ENCODE data around the gene SDR42E1. TPM values are rescaled to one million over a fixed set of nuclear protein-coding genes. Genes with fewer than 3 reads are reported as not detected.

The SDR42E1 gene
- total and polyA plus RNA-seq, 4 donors = 1.9 to 6.5 (median 3.3) TPM

DNA sequence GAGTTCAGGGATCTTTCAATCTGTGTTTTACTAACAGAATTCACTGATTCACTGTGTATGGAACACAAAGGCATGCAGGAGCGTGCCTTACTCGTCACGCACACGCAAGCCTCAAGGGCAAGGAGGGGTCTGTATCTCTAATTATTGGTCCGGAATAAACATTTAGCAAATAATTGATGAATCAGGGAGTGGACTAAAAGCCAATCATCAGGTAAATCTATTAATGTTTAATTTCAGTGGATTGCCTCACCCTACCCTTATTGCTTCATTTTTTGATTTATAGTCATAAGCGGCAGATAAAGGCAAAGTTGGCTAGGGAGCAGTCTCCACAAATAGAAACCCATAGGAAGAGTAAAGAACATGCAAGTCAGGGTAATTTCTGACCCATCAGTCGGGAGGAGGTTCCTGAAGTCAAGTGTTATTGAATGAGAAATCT is 16.4 kb upstream of the SDR42E1 start:
- no peaks in the 10 kb centered on the region for H3K27me3 ChIP-seq (ENCODE audit: control insufficient read depth in 4 of 4, insufficient read depth in 4 of 4, low read length in 3 of 4)

More for the DNA sequence above, 16.4 kb upstream of the SDR42E1 start:
- H3K4me3 ChIP-seq (ENCODE audit: low read depth in 1 of 3, low read length in 3 of 3) = no peak overlapping the region
- WGBS = 31% methylated on average over 7 of the region's 7 CpGs
- peaks cover 3 to 27% (median 18%) of the 10 kb centered on the region in 4 donors for H3K4me1 ChIP-seq (ENCODE audit: control insufficient read depth in 4 of 4, insufficient read depth in 4 of 4, low read length in 3 of 4)
- no peaks in the 10 kb centered on the region for H3K9me3 ChIP-seq (ENCODE audit: control insufficient read depth in 4 of 4, low read length in 3 of 4)
- DNase-seq (ENCODE audit: low spot score) = no peak
- H3K9ac ChIP-seq (ENCODE audit: low read depth in 1 of 2, low read length in 2 of 2) = no peak overlapping the region
- H3K36me3 ChIP-seq (ENCODE audit: control insufficient read depth in 4 of 4, insufficient read depth in 3 of 4, low read depth in 1 of 4, low read length in 3 of 4) = no peaks in the 10 kb centered on the region
- peak overlapping the region in 1 of 2 donors; percentile 28 for H3K27ac ChIP-seq (ENCODE audit: low read depth in 1 of 2, low read length in 2 of 2)
- TF ChIP-seq FOXA2 (IDR thresholded peaks at IDR 0.05) (peak; percentile 38), HNF4A (conservative IDR thresholded peaks at IDR 0.05) (peak; percentile 42 to 73), TAF1 (conservative IDR thresholded peaks at IDR 0.05) (no peak), YY1 (IDR thresholded peaks at IDR 0.05) (peak; percentile 59), SP1 (IDR thresholded peaks at IDR 0.05) (peak; percentile 73), GABPA (IDR thresholded peaks at IDR 0.05 in 1 of 2, conservative IDR thresholded peaks at IDR 0.05 in 1 of 2) (peak in 1 of 2 donors; percentile 17), JUND (IDR thresholded peaks at IDR 0.05) (peak; percentile 49 to 74), FOXA1 (IDR thresholded peaks at IDR 0.05) (no peak), HNF4G (IDR thresholded peaks at IDR 0.05) (no peak), RXRA (IDR thresholded peaks at IDR 0.05) (peak in 1 of 2 donors; percentile 80), NR2F2 (IDR thresholded peaks at IDR 0.05) (no peak), EGR1 (IDR thresholded peaks at IDR 0.05; ENCODE audit: low read depth in 2 of 2) (peak in 1 of 2 donors; percentile 38), RAD21 (IDR thresholded peaks at IDR 0.05) (peak in 1 of 2 donors; percentile 12)
- TF ChIP-seq, protein P1, sequence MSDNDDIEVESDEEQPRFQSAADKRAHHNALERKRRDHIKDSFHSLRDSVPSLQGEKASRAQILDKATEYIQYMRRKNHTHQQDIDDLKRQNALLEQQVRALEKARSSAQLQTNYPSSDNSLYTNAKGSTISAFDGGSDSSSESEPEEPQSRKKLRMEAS (IDR thresholded peaks at IDR 0.05) = peak; percentile 48
- TF ChIP-seq, protein P2, sequence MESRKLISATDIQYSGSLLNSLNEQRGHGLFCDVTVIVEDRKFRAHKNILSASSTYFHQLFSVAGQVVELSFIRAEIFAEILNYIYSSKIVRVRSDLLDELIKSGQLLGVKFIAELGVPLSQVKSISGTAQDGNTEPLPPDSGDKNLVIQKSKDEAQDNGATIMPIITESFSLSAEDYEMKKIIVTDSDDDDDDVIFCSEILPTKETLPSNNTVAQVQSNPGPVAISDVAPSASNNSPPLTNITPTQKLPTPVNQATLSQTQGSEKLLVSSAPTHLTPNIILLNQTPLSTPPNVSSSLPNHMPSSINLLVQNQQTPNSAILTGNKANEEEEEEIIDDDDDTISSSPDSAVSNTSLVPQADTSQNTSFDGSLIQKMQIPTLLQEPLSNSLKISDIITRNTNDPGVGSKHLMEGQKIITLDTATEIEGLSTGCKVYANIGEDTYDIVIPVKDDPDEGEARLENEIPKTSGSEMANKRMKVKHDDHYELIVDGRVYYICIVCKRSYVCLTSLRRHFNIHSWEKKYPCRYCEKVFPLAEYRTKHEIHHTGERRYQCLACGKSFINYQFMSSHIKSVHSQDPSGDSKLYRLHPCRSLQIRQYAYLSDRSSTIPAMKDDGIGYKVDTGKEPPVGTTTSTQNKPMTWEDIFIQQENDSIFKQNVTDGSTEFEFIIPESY (IDR thresholded peaks at IDR 0.05) = peak; percentile 57
- TF ChIP-seq, protein P3, sequence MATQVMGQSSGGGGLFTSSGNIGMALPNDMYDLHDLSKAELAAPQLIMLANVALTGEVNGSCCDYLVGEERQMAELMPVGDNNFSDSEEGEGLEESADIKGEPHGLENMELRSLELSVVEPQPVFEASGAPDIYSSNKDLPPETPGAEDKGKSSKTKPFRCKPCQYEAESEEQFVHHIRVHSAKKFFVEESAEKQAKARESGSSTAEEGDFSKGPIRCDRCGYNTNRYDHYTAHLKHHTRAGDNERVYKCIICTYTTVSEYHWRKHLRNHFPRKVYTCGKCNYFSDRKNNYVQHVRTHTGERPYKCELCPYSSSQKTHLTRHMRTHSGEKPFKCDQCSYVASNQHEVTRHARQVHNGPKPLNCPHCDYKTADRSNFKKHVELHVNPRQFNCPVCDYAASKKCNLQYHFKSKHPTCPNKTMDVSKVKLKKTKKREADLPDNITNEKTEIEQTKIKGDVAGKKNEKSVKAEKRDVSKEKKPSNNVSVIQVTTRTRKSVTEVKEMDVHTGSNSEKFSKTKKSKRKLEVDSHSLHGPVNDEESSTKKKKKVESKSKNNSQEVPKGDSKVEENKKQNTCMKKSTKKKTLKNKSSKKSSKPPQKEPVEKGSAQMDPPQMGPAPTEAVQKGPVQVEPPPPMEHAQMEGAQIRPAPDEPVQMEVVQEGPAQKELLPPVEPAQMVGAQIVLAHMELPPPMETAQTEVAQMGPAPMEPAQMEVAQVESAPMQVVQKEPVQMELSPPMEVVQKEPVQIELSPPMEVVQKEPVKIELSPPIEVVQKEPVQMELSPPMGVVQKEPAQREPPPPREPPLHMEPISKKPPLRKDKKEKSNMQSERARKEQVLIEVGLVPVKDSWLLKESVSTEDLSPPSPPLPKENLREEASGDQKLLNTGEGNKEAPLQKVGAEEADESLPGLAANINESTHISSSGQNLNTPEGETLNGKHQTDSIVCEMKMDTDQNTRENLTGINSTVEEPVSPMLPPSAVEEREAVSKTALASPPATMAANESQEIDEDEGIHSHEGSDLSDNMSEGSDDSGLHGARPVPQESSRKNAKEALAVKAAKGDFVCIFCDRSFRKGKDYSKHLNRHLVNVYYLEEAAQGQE (IDR thresholded peaks at IDR 0.05) = peak; percentile 74
- TF ChIP-seq, protein P4, sequence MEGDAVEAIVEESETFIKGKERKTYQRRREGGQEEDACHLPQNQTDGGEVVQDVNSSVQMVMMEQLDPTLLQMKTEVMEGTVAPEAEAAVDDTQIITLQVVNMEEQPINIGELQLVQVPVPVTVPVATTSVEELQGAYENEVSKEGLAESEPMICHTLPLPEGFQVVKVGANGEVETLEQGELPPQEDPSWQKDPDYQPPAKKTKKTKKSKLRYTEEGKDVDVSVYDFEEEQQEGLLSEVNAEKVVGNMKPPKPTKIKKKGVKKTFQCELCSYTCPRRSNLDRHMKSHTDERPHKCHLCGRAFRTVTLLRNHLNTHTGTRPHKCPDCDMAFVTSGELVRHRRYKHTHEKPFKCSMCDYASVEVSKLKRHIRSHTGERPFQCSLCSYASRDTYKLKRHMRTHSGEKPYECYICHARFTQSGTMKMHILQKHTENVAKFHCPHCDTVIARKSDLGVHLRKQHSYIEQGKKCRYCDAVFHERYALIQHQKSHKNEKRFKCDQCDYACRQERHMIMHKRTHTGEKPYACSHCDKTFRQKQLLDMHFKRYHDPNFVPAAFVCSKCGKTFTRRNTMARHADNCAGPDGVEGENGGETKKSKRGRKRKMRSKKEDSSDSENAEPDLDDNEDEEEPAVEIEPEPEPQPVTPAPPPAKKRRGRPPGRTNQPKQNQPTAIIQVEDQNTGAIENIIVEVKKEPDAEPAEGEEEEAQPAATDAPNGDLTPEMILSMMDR (IDR thresholded peaks at IDR 0.05; ENCODE audit: low read depth, low read length, missing input control) = no peak
- TF ChIP-seq, protein P5, sequence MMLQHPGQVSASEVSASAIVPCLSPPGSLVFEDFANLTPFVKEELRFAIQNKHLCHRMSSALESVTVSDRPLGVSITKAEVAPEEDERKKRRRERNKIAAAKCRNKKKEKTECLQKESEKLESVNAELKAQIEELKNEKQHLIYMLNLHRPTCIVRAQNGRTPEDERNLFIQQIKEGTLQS (IDR thresholded peaks at IDR 0.05) = peak; percentile 76
